ENCODE results near the gene MSL3B.

MSL3B gene

GRCh38 chr2:233841183-233841582 lies 27.0 kb downstream of the MSL3B start (continued):
- no peak for TF ChIP-seq CTCF (IDR thresholded peaks at IDR 0.05 in 2 of 3, conservative IDR thresholded peaks at IDR 0.05 in 1 of 3; ENCODE audit: borderline replicate concordance in 1 of 3, insufficient read depth in 1 of 3, low read depth in 2 of 3, low read length in 2 of 3)
- TF ChIP-seq ELF1 (IDR thresholded peaks at IDR 0.05; ENCODE audit: borderline replicate concordance, low read depth) = no peak
- TF ChIP-seq ATF3 (IDR thresholded peaks at IDR 0.05) = no peak
- TF ChIP-seq SP1 (IDR thresholded peaks at IDR 0.05; ENCODE audit: low read depth) = no peak

- ChIA-PET POLR2A (no interaction called here), CTCF (no interaction called here), RAD21 (ENCODE audit: low non-redundant PET in 1 of 2, low total read pairs in 2 of 2, uncharacterized antibody in 2 of 2, unreplicated experiment in 2 of 2) (no interaction called here)
- H3K9ac ChIP-seq (ENCODE audit: low read length) = no peak overlapping the region
- H3K4me1 ChIP-seq (ENCODE audit: control insufficient read depth in 1 of 2, insufficient read depth in 2 of 2, low read length in 2 of 2) = no peaks in the 10 kb centered on the region
- no peaks in the 10 kb centered on the region for H3K9me2 ChIP-seq (ENCODE audit: insufficient read depth)
- DNase-seq (ENCODE audit: low read depth, low spot score) (no peak), ATAC-seq (no peak)
- peaks cover 87 to 96% of the 10 kb centered on the region in 2 experiments for H3K36me3 ChIP-seq (ENCODE audit: control insufficient read depth in 1 of 2, insufficient read depth in 2 of 2, low read length in 2 of 2)
- H3K4me2 ChIP-seq (ENCODE audit: low read length) = no peak overlapping the region
- H3K79me2 ChIP-seq (ENCODE audit: insufficient read depth, low read length) = peaks cover 98% of the 10 kb centered on the region
- H3K9me3 ChIP-seq (ENCODE audit: control insufficient read depth in 1 of 2, insufficient read depth in 1 of 2, low read depth in 1 of 2, low read length in 2 of 2) = no peaks in the 10 kb centered on the region
- BruUV-seq (replicated peaks) = no TSS peak
- peaks cover 29% of the 10 kb centered on the region; the same call in 1 of the 2 replicates for H4K20me1 ChIP-seq (ENCODE audit: insufficient read depth)
- no peak overlapping the region for H3K27ac ChIP-seq (ENCODE audit: low read depth, low read length)
- no peak for TF ChIP-seq TCF7L2 (IDR thresholded peaks at IDR 0.05; ENCODE audit: borderline replicate concordance, extremely low read depth, insufficient read depth, insufficient read length)
- TF ChIP-seq EZH2phosphoT487 (IDR thresholded peaks at IDR 0.05; ENCODE audit: borderline replicate concordance) = no peak
- no peaks in the 10 kb centered on the region for H3K27me3 ChIP-seq (ENCODE audit: insufficient read depth, low read length)
- intact Hi-C loops (cut with micrococcal nuclease) = no loop called here
- H2AFZ ChIP-seq (ENCODE audit: low read depth, low read length, poor library complexity, severe bottlenecking) = no peak overlapping the region
- no peak overlapping the region for H3K4me3 ChIP-seq (replicated peaks in 1 of 2; ENCODE audit: low read depth in 1 of 2, low read length in 2 of 2)
Observed at GRCh38 chr2:233840520-233840919, 27.7 kb downstream of the MSL3B start.

All from HCT116 (cell line).